Measurements from ENCODE around the gene CKAP4.

CKAP4 gene

GRCh38 chr12:106254724-106255123 is 6.9 kb upstream of the CKAP4 start:
- H3K9me3 ChIP-seq (ENCODE audit: control insufficient read depth, low read length): no peaks in the 10 kb centered on the region
- no peaks in the 10 kb centered on the region for H3K36me3 ChIP-seq (ENCODE audit: control insufficient read depth, insufficient read depth, low read length)
- peaks cover 9% of the 10 kb centered on the region for H3K4me1 ChIP-seq (ENCODE audit: control insufficient read depth, insufficient read depth, low read length, poor library complexity, severe bottlenecking)
- WGBS, 2 experiments (ENCODE audit: insufficient coverage in 2 of 2): 56 to 65% methylated on average over 3 of the region's 3 CpGs
- H3K27ac ChIP-seq (ENCODE audit: low read depth, low read length, severe bottlenecking): no peak overlapping the region
- no peak overlapping the region for H3K4me3 ChIP-seq (ENCODE audit: extremely low read depth, insufficient read depth, low read length, poor library complexity, severe bottlenecking)

GRCh38 chr12:106251631-106252455 is 4.0 kb upstream of the CKAP4 start:
- H3K27ac ChIP-seq (ENCODE audit: low read depth, low read length, severe bottlenecking): peak overlapping the region; percentile 29
- no peaks in the 10 kb centered on the region for H3K9me3 ChIP-seq (ENCODE audit: control insufficient read depth, low read length)
- H3K36me3 ChIP-seq (ENCODE audit: control insufficient read depth, insufficient read depth, low read length): no peaks in the 10 kb centered on the region
- H3K4me3 ChIP-seq (ENCODE audit: extremely low read depth, insufficient read depth, low read length, poor library complexity, severe bottlenecking): no peak overlapping the region
- 65 to 75% methylated on average over 5 of the region's 6 CpGs for WGBS, 2 experiments (ENCODE audit: insufficient coverage in 2 of 2)
- peaks cover 9% of the 10 kb centered on the region for H3K4me1 ChIP-seq (ENCODE audit: control insufficient read depth, insufficient read depth, low read length, poor library complexity, severe bottlenecking)

- H3K4me3 ChIP-seq (ENCODE audit: extremely low read depth, insufficient read depth, low read length, poor library complexity, severe bottlenecking): no peak overlapping the region
- peak overlapping the region; percentile 10 for H3K27ac ChIP-seq (ENCODE audit: low read depth, low read length, severe bottlenecking)
- WGBS, 2 experiments (ENCODE audit: insufficient coverage in 2 of 2): 94% methylated on average over 3 of the region's 5 CpGs
- H3K36me3 ChIP-seq (ENCODE audit: control insufficient read depth, insufficient read depth, low read length): peaks cover 12% of the 10 kb centered on the region
- H3K9me3 ChIP-seq (ENCODE audit: control insufficient read depth, low read length): no peaks in the 10 kb centered on the region
- H3K4me1 ChIP-seq (ENCODE audit: control insufficient read depth, insufficient read depth, low read length, poor library complexity, severe bottlenecking): peaks cover 15% of the 10 kb centered on the region
These were observed 1.8 kb upstream of the CKAP4 start for GRCh38 chr12:106249411-106250135.

- Histone ChIP-seq H3K4me3 (ENCODE audit: extremely low read depth, insufficient read depth, low read length, poor library complexity, severe bottlenecking) (peak overlapping the region; percentile 82), H3K9me3 (ENCODE audit: control insufficient read depth, low read length) (no peaks in the 10 kb centered on the region), H3K4me1 (ENCODE audit: control insufficient read depth, insufficient read depth, low read length, poor library complexity, severe bottlenecking) (peaks cover 15% of the 10 kb centered on the region), H3K27ac (ENCODE audit: low read depth, low read length, severe bottlenecking) (peak overlapping the region; percentile 91), H3K36me3 (ENCODE audit: control insufficient read depth, insufficient read depth, low read length) (peaks cover 19% of the 10 kb centered on the region)
- 43 to 58% methylated on average over 10 of the region's 12 CpGs for WGBS, 2 experiments (ENCODE audit: insufficient coverage in 2 of 2)
These were observed 1.1 kb upstream of the CKAP4 start for GRCh38 chr12:106248846-106249371.

GRCh38 chr12:106248312-106248845 is 559 bp upstream of the CKAP4 start:
- peaks cover 24% of the 10 kb centered on the region for H3K36me3 ChIP-seq (ENCODE audit: control insufficient read depth, insufficient read depth, low read length)
- peaks cover 15% of the 10 kb centered on the region for H3K4me1 ChIP-seq (ENCODE audit: control insufficient read depth, insufficient read depth, low read length, poor library complexity, severe bottlenecking)
- 1 to 3% methylated on average over 17 to 31 of the region's 36 CpGs for WGBS, 2 experiments (ENCODE audit: insufficient coverage in 2 of 2)
- peak overlapping the region; percentile 91 for H3K27ac ChIP-seq (ENCODE audit: low read depth, low read length, severe bottlenecking)
- peak overlapping the region; percentile 82 for H3K4me3 ChIP-seq (ENCODE audit: extremely low read depth, insufficient read depth, low read length, poor library complexity, severe bottlenecking)
- no peaks in the 10 kb centered on the region for H3K9me3 ChIP-seq (ENCODE audit: control insufficient read depth, low read length)

GRCh38 chr12:106246891-106247673 is 738 bp downstream of the CKAP4 start:
- Histone ChIP-seq H3K36me3 (ENCODE audit: control insufficient read depth, insufficient read depth, low read length) (peaks cover 37% of the 10 kb centered on the region), H3K9me3 (ENCODE audit: control insufficient read depth, low read length) (no peaks in the 10 kb centered on the region), H3K4me1 (ENCODE audit: control insufficient read depth, insufficient read depth, low read length, poor library complexity, severe bottlenecking) (peaks cover 15% of the 10 kb centered on the region), H3K27ac (ENCODE audit: low read depth, low read length, severe bottlenecking) (peak overlapping the region; percentile 91), H3K4me3 (ENCODE audit: extremely low read depth, insufficient read depth, low read length, poor library complexity, severe bottlenecking) (peak overlapping the region; percentile 82)
- 2 to 3% methylated on average over 52 to 60 of the region's 71 CpGs for WGBS, 2 experiments (ENCODE audit: insufficient coverage in 2 of 2)

GRCh38 chr12:106245767-106246166 is 2.1 kb downstream of the CKAP4 start:
- H3K4me3 ChIP-seq (ENCODE audit: extremely low read depth, insufficient read depth, low read length, poor library complexity, severe bottlenecking): peak overlapping the region; percentile 82
- no peak overlapping the region for H3K27ac ChIP-seq (ENCODE audit: low read depth, low read length, severe bottlenecking)
- H3K36me3 ChIP-seq (ENCODE audit: control insufficient read depth, insufficient read depth, low read length): peaks cover 48% of the 10 kb centered on the region
- peaks cover 8% of the 10 kb centered on the region for H3K4me1 ChIP-seq (ENCODE audit: control insufficient read depth, insufficient read depth, low read length, poor library complexity, severe bottlenecking)
- H3K9me3 ChIP-seq (ENCODE audit: control insufficient read depth, low read length): no peaks in the 10 kb centered on the region
- whole genome bisulfite sequencing, 2 experiments (ENCODE audit: insufficient coverage in 2 of 2): 92 to 94% methylated on average over 12 of the region's 12 CpGs

- H3K9me3 ChIP-seq (ENCODE audit: control insufficient read depth, low read length): no peaks in the 10 kb centered on the region
- H3K4me3 ChIP-seq (ENCODE audit: extremely low read depth, insufficient read depth, low read length, poor library complexity, severe bottlenecking): no peak overlapping the region
- peaks cover 69% of the 10 kb centered on the region for H3K36me3 ChIP-seq (ENCODE audit: control insufficient read depth, insufficient read depth, low read length)
- peaks cover 8% of the 10 kb centered on the region for H3K4me1 ChIP-seq (ENCODE audit: control insufficient read depth, insufficient read depth, low read length, poor library complexity, severe bottlenecking)
- no peak overlapping the region for H3K27ac ChIP-seq (ENCODE audit: low read depth, low read length, severe bottlenecking)
These were observed 4.2 kb downstream of the CKAP4 start for GRCh38 chr12:106243620-106244019.

GRCh38 chr12:106240821-106241220 is 7.0 kb downstream of the CKAP4 start:
- peaks cover 82% of the 10 kb centered on the region for H3K36me3 ChIP-seq (ENCODE audit: control insufficient read depth, insufficient read depth, low read length)
- no peak overlapping the region for H3K27ac ChIP-seq (ENCODE audit: low read depth, low read length, severe bottlenecking)
- H3K4me1 ChIP-seq (ENCODE audit: control insufficient read depth, insufficient read depth, low read length, poor library complexity, severe bottlenecking): peaks cover 8% of the 10 kb centered on the region
- no peaks in the 10 kb centered on the region for H3K9me3 ChIP-seq (ENCODE audit: control insufficient read depth, low read length)
- no peak overlapping the region for H3K4me3 ChIP-seq (ENCODE audit: extremely low read depth, insufficient read depth, low read length, poor library complexity, severe bottlenecking)

- Histone ChIP-seq H3K9me3 (ENCODE audit: control insufficient read depth, low read length) (no peaks in the 10 kb centered on the region), H3K36me3 (ENCODE audit: control insufficient read depth, insufficient read depth, low read length) (peaks cover 75% of the 10 kb centered on the region), H3K27ac (ENCODE audit: low read depth, low read length, severe bottlenecking) (no peak overlapping the region), H3K4me1 (ENCODE audit: control insufficient read depth, insufficient read depth, low read length, poor library complexity, severe bottlenecking) (peaks cover 4% of the 10 kb centered on the region), H3K4me3 (ENCODE audit: extremely low read depth, insufficient read depth, low read length, poor library complexity, severe bottlenecking) (no peak overlapping the region)
- WGBS, 2 experiments (ENCODE audit: insufficient coverage in 2 of 2): 80 to 98% methylated on average over 7 to 9 of the region's 12 CpGs
These were observed 7.9 kb downstream of the CKAP4 start for GRCh38 chr12:106239951-106240335.
